AG04449 (cell line): ENCODE results near the gene CCDC197.

Experiments used
- CTCF ChIA-PET: fragments of 350-600 bp; formaldehyde crosslinking; extraction: SDS; loops from one replicate; lab custom pipeline; 2021; ENCODE audit warnings: antibody characterized with exemption; lab: Yijun Ruan, JAX
- POLR2A ChIA-PET: fragments of 400-600, 350-600 bp; formaldehyde crosslinking; extraction: SDS; loops from one replicate; lab custom pipeline; 2020; ENCODE audit warnings: antibody characterized with exemption, inconsistent platforms; lab: Yijun Ruan, JAX
- DNase-seq: peaks from one replicate; pipeline ENCODE4 v3.0.0-alpha.2; 2010; ENCODE audit warnings: low read depth, low spot score
- H3K4me3 ChIP-seq: 2 replicates; pipeline ENCODE4 v1.5.1; 2011; ENCODE audit warnings: low read depth, mild to moderate bottlenecking, control low read depth, low read length
- TF ChIP-seq, protein P1 (sequence below): IDR thresholded peaks from one replicate; pipeline ENCODE4 v1.5.1; 2011; ENCODE audit warnings: mild to moderate bottlenecking, moderate library complexity, low read length, control low read depth, inconsistent platforms; ENCODE audit not compliant: insufficient read depth; ENCODE audit errors: missing control alignments

The CCDC197 gene

DNA sequence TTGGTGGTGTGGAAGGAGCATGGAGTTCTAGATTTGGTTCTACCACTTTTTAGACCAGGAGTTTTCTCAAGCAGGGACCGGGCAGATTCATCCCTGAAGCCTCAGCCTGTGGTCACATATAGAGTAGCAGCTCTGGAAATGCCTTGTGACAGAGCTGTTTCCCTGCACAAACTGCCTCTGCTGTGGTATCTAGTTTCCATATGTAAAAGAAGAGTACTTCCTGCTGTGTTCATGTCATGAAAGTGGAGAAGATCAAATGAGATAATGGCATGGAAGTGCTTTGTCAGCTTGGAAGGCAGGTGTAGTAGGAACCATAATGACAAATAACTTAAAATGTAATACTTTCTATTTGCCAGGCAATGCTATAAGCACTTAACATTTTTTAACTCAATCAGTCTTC is 55.1 kb downstream of the CCDC197 start:
- H3K4me3 ChIP-seq, result no peak overlapping the region
- no peak for DNase-seq
- CTCF ChIA-PET, result interaction anchor here (1.3 to 11.3 kb wide), 8 partner anchors 12 to 128 kb away, joined by 4 to 143 read pairs (median 30); no protein-coding TSS in a partner anchor
- TF ChIP-seq, protein P1, sequence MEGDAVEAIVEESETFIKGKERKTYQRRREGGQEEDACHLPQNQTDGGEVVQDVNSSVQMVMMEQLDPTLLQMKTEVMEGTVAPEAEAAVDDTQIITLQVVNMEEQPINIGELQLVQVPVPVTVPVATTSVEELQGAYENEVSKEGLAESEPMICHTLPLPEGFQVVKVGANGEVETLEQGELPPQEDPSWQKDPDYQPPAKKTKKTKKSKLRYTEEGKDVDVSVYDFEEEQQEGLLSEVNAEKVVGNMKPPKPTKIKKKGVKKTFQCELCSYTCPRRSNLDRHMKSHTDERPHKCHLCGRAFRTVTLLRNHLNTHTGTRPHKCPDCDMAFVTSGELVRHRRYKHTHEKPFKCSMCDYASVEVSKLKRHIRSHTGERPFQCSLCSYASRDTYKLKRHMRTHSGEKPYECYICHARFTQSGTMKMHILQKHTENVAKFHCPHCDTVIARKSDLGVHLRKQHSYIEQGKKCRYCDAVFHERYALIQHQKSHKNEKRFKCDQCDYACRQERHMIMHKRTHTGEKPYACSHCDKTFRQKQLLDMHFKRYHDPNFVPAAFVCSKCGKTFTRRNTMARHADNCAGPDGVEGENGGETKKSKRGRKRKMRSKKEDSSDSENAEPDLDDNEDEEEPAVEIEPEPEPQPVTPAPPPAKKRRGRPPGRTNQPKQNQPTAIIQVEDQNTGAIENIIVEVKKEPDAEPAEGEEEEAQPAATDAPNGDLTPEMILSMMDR, result no peak
- POLR2A ChIA-PET, result interaction anchor here (0.8 kb wide), 1 partner anchor 29 kb away, joined by 3 read pairs; the partner anchor contains the start of genes DDX24 and IFI27L1

GRCh38 chr14:94052662-94053061 is 55.6 kb downstream of the CCDC197 start:
- DNase-seq, result no peak
- CTCF ChIA-PET, result interaction anchor here (1.0 to 11.3 kb wide), 9 partner anchors 11 to 128 kb away, joined by 3 to 143 read pairs (median 15); no protein-coding TSS in a partner anchor
- no peak overlapping the region for H3K4me3 ChIP-seq
- POLR2A ChIA-PET, result interaction anchor here (0.8 kb wide), 1 partner anchor 29 kb away, joined by 3 read pairs; the partner anchor contains the start of genes DDX24 and IFI27L1
- TF ChIP-seq, protein P1, result no peak

GRCh38 chr14:94054401-94054800 is 57.3 kb downstream of the CCDC197 start:
- POLR2A ChIA-PET, result no interaction called here
- CTCF ChIA-PET, result interaction anchor here (0.9 to 11.3 kb wide), 5 partner anchors 9 to 84 kb away, joined by 3 to 143 read pairs (median 62); no protein-coding TSS in a partner anchor
- H3K4me3 ChIP-seq, result no peak overlapping the region
- no peak for DNase-seq
- TF ChIP-seq, protein P1, result no peak

DNA sequence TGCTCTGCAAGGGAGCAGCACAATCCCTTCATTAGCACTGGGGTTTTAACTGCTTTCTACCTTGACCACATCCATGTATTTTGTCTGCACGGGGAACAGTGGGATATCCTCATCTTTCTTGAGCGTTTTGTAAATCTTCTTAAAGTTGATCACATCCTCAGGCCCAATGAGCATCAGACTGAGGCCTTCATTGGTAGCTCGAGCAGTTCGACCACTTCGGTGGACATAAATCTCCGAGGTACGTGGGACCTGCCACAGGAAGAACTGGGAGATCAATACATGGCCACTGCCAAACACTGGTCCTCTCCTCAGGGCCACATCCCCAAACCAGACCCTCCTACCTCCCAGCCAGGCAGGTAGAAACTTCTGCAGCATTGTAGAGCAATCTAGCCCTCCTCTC is 57.8 kb downstream of the CCDC197 start:
- TF ChIP-seq, protein P1, result no peak
- DNase-seq, result no peak
- CTCF ChIA-PET, result interaction anchor here (2.7 to 11.3 kb wide), 4 partner anchors 9 to 115 kb away, joined by 9 to 143 read pairs (median 92); no protein-coding TSS in a partner anchor
- no peak overlapping the region for H3K4me3 ChIP-seq
- POLR2A ChIA-PET, result no interaction called here

GRCh38 chr14:94056579-94057308 is 59.6 kb downstream of the CCDC197 start:
- ChIA-PET CTCF (interaction anchor here (1.2 to 13.7 kb wide), 7 partner anchors 9 to 124 kb away, joined by 3 to 82 read pairs (median 16); partner anchors contain the start of gene IFI27L2), POLR2A (interaction anchor here (1.1 kb wide), 1 partner anchor 24 kb away, joined by 3 read pairs; the partner anchor contains the start of genes DDX24 and IFI27L1)
- H3K4me3 ChIP-seq, result no peak overlapping the region
- DNase-seq, result no peak
- TF ChIP-seq, protein P1, result no peak
